Astrocyte (in vitro differentiated cells and primary cell): ENCODE data around the gene IMPA2.

Experiments
- CTCF ChIP-seq: IDR thresholded peaks from 2 replicates; pipeline ENCODE4 v1.5.1; 2011; ENCODE audit warnings: low read depth, mild to moderate bottlenecking, inconsistent platforms, low read length, moderate library complexity; ENCODE audit not compliant: insufficient read depth
- EZH2 ChIP-seq: IDR thresholded peaks from 2 replicates; pipeline ENCODE4 v1.6.1; 2012; ENCODE audit warnings: mild to moderate bottlenecking, low read length, inconsistent platforms; ENCODE audit not compliant: insufficient read depth

- no peak for TF ChIP-seq CTCF
- TF ChIP-seq EZH2 = no peak
These were observed 78.3 kb downstream of the IMPA2 start for GRCh38 chr18:12059334-12060181.
